ENCODE data around the gene GRM5. TPM values are rescaled to one million over a fixed set of nuclear protein-coding genes. Genes with fewer than 3 reads are reported as not detected.
"Not testable (repeated sequence)": the region's sequence is repeated elsewhere in the genome, so short reads cannot be mapped to it uniquely, and the experiment has no call there.

The GRM5 gene
- total RNA-seq, 1 donor from 2014 or later: under 0.01 TPM

- peak; percentile 57 to 90 for DNase-seq (ENCODE audit: low read depth in 2 of 2)
Measured at GRCh38 chr11:88543902-88544655, 521.7 kb downstream of the GRM5 start.

GRCh38 chr11:88541006-88541405, 524.8 kb downstream of the GRM5 start:
- no peak for DNase-seq (ENCODE audit: low read depth in 2 of 2)

DNA sequence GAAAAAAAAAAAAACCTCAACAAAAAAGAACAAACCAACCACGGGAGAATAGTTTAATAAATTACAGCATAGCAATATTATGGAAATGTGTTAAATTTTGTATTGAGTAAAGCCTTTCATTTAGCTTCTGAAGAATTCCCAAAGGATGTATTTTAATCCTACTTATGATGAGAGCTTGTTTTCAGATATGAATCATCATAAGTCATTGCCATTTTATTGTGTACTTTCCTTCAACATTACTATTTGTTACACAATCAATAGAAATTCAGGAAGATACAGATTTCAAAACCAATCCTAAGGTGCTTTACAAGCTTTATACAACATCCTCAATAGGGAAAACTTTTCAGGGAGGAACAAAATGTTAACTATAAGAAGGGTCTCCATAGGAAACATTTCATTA, 527.7 kb downstream of the GRM5 start:
- DNase-seq (ENCODE audit: low read depth in 2 of 2): peak in 1 of 2 donors; percentile 23

GRCh38 chr11:88537613-88538012, 528.2 kb downstream of the GRM5 start:
- DNase-seq (ENCODE audit: low read depth in 2 of 2): no peak

DNA sequence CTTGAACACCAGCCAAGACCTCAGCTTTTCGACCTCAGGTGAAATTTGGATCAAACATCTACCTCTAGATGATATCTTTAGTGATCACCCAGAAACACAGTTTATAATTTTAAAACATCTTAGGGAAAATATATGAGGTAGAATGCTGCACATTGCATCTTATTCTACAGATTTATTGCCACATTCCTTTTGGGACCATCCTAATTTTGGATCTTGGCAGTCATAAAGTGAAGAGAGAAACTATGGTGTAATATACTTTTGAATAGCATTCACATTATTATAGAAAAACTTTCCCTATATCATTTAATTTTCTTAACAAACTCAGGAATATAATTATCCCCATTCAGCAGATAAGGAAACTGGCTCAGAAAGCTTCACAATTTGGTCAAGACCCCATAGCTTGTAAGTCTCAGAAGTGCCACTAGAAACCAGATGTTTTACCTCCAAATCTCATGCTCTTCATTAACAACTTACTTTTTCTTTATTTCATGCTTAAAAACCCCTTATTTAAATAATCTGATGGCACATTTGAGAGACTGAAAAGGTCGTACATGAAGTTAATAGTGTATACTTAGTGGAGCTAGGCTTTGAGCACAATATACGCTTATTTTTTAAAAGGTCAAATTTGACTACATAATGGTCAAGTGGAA, 529.0 kb downstream of the GRM5 start:
- no peak for DNase-seq (ENCODE audit: low read depth in 2 of 2)

GRCh38 chr11:88535916-88536547, 529.8 kb downstream of the GRM5 start:
- DNase-seq (ENCODE audit: low read depth in 2 of 2): peak; percentile 25 to 90

GRCh38 chr11:88535266-88535665, 530.5 kb downstream of the GRM5 start:
- DNase-seq (ENCODE audit: low read depth in 2 of 2): no peak

GRCh38 chr11:88534706-88535105, 531.1 kb downstream of the GRM5 start:
- DNase-seq (ENCODE audit: low read depth in 2 of 2): not testable (repeated sequence)

DNA sequence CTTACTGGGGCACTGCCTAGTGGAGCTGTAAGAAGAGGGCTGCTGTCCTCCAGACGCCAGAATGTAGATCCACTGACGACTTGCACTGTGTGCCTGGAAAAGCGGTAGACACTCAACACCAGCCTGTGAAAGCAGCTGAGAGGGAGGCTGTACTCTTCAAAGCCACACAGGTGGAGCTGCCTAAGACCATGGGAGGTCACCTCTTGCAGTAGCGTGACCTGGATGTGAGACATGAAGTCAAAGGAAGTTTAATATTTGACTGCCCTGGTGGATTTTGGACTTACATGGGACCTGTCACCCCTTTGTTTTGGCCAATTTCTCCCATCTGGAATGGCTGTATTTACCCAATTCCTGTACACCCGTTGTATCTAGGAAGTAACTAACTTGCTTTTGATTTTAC, 531.6 kb downstream of the GRM5 start:
- no peak for DNase-seq (ENCODE audit: low read depth in 2 of 2)

- DNase-seq (ENCODE audit: low read depth in 2 of 2): no peak
Measured at GRCh38 chr11:88533001-88533400, 532.8 kb downstream of the GRM5 start.

GRCh38 chr11:88531831-88532230, 534.0 kb downstream of the GRM5 start:
- DNase-seq (ENCODE audit: low read depth in 2 of 2): no peak

GRCh38 chr11:88529426-88529825, 536.4 kb downstream of the GRM5 start:
- DNase-seq (ENCODE audit: low read depth in 2 of 2): no peak

GRCh38 chr11:88523386-88524071, 542.3 kb downstream of the GRM5 start:
- DNase-seq (ENCODE audit: low read depth in 2 of 2): no peak

DNA sequence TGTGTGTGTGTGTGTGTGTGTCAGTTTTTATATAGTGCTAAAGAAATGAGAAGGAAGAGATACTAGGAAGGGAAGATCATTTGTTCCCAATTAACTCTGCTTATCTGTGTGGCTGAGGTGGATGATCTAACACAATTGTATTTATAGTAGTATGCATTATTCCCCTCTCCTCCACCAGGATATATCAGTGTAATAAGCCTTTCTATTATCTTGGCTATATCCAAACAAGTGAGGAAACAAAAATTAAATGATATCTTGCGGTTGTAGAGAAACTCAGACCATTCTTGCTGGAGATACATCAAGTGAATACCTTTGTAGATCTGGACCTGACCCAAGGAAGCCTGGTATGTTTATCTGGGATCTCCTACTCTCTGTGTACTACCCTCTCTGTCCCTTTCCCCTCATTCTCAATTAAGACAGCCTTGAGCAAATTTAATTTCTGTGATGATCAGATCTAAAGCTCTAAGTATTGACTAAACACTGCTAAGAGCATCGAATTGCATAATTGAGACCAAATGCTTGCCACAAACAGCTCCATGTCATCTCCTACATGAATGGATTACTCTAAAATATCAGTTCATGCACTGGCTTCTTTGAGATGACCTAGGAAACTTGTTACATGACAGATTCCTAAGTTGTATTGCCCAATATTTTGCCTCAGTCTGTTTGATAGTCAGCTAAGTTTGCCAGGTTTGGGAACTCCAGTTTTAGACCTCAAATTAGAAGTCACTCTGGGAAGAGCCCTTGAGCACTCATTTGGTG, 543.0 kb downstream of the GRM5 start:
- DNase-seq (ENCODE audit: low read depth in 2 of 2): no peak

- DNase-seq (ENCODE audit: low read depth in 2 of 2): no peak
Measured at GRCh38 chr11:88521799-88522201, 544.0 kb downstream of the GRM5 start.

GRCh38 chr11:88521399-88521798, 544.4 kb downstream of the GRM5 start:
- no peak for DNase-seq (ENCODE audit: low read depth in 2 of 2)

- no peak for DNase-seq (ENCODE audit: low read depth in 2 of 2)
Measured at GRCh38 chr11:88520391-88520790, 545.4 kb downstream of the GRM5 start.

- DNase-seq (ENCODE audit: low read depth in 2 of 2): peak in 1 of 2 donors; percentile 7
Measured at GRCh38 chr11:88515002-88515401, 550.8 kb downstream of the GRM5 start.

- no peak for DNase-seq (ENCODE audit: low read depth in 2 of 2)
Measured at GRCh38 chr11:88511006-88511405, 554.8 kb downstream of the GRM5 start.

- peak in 1 of 2 donors; percentile 55 for DNase-seq (ENCODE audit: low read depth in 2 of 2)
Measured at GRCh38 chr11:88508759-88509581, 556.8 kb downstream of the GRM5 start.

Measured in dermis microvascular lymphatic vessel endothelial cell (primary cell).